HepG2 (cell line): Measurements from ENCODE around the gene DCTN4. TPM values are rescaled to one million over a fixed set of nuclear protein-coding genes. Genes with fewer than 3 reads are reported as not detected.

Experiments
- CBX2 ChIP-seq, 2 experiments: fragments of 200-600 bp in 1 of 2; sonication (generic); formaldehyde crosslinking in 1 of 2; IDR thresholded peaks; 2 replicates each; pipeline versions ENCODE4 v1.7.0 to v1.8.1; 2018 to 2022; ENCODE audit warnings: low read depth in 2 of 2, low read length in 1 of 2, mild to moderate bottlenecking in 1 of 2, missing genetic modification reagents in 1 of 2
- ELF1 ChIP-seq: sonication (generic); formaldehyde crosslinking; IDR thresholded peaks from 2 replicates; pipeline ENCODE4 v1.4.0; 2020; ENCODE audit warnings: missing genetic modification reagents
- FOXA1 ChIP-seq, 2 experiments: fragments of 450-650 bp in 1 of 2; sonication (generic) in 1 of 2; formaldehyde crosslinking in 1 of 2; IDR thresholded peaks; 2 replicates each; pipeline versions ENCODE4 v1.4.0 to v1.6.1; 2016 to 2020; ENCODE audit warnings: missing genetic modification reagents in 1 of 2
- HES4 ChIP-seq: sonication (generic); formaldehyde crosslinking; IDR thresholded peaks from 2 replicates; pipeline ENCODE4 v1.9.0; 2021; ENCODE audit warnings: mild to moderate bottlenecking, missing genetic modification reagents, borderline replicate concordance
- HOXD1 ChIP-seq: sonication (generic); formaldehyde crosslinking; IDR thresholded peaks from 2 replicates; pipeline ENCODE4 v1.5.0; 2020; ENCODE audit warnings: missing genetic modification reagents
- IRF2 ChIP-seq: IDR thresholded peaks from 2 replicates; pipeline ENCODE4 v1.6.1; 2018; ENCODE audit warnings: missing genetic modification reagents, missing compliant biosample characterization
- IRX3 ChIP-seq: sonication (generic); formaldehyde crosslinking; IDR thresholded peaks from 2 replicates; pipeline ENCODE4 v1.8.1; 2023; ENCODE audit warnings: mild to moderate bottlenecking, low read depth, missing genetic modification reagents, borderline replicate concordance
- KAT8 ChIP-seq: IDR thresholded peaks from 2 replicates; pipeline ENCODE4 v1.6.1; 2016; ENCODE audit warnings: missing genetic modification reagents, missing compliant biosample characterization
- RBM39 ChIP-seq: fragments of 200-400 bp; formaldehyde crosslinking; IDR thresholded peaks from one replicate; pipeline ENCODE4 v1.6.1; 2018; ENCODE audit warnings: antibody characterized with exemption, mild to moderate bottlenecking, low read depth, low read length; ENCODE audit not compliant: poor library complexity, severe bottlenecking
- SAFB2 ChIP-seq: sonication (generic); formaldehyde crosslinking; IDR thresholded peaks from 2 replicates; pipeline ENCODE4 v1.5.1; 2020; ENCODE audit warnings: missing genetic modification reagents, low read depth, mild to moderate bottlenecking, borderline replicate concordance
- SALL2 ChIP-seq: sonication (generic); formaldehyde crosslinking; IDR thresholded peaks from 2 replicates; pipeline ENCODE4 v1.8.1; 2023; ENCODE audit warnings: mild to moderate bottlenecking, missing genetic modification reagents, inconsistent platforms
- TCF12 ChIP-seq, 2 experiments: fragments of 450-650 bp in 1 of 2; sonication (generic) in 1 of 2; formaldehyde crosslinking in 1 of 2; IDR thresholded peaks; 2 replicates each; pipeline versions ENCODE4 v1.6.1 to v1.8.0; 2017 to 2022; ENCODE audit warnings: antibody characterized with exemption in 1 of 2, mild to moderate bottlenecking in 1 of 2, missing genetic modification reagents in 1 of 2, moderate library complexity in 1 of 2
- TGIF2 ChIP-seq: IDR thresholded peaks from 2 replicates; pipeline ENCODE4 v1.6.1; 2016; ENCODE audit warnings: control low read depth, missing compliant biosample characterization
- THAP11 ChIP-seq: IDR thresholded peaks from 2 replicates; pipeline ENCODE4 v1.6.1; 2016; ENCODE audit warnings: missing biosample characterization, missing genetic modification reagents
- TSC22D2 ChIP-seq: sonication (generic); formaldehyde crosslinking; IDR thresholded peaks from 2 replicates; pipeline ENCODE4 v1.5.1; 2020; ENCODE audit warnings: missing genetic modification reagents, mild to moderate bottlenecking, borderline replicate concordance
- ZNF572 ChIP-seq: sonication (generic); formaldehyde crosslinking; IDR thresholded peaks from 2 replicates; pipeline ENCODE4 v1.5.1; 2020; ENCODE audit warnings: mild to moderate bottlenecking, missing genetic modification reagents
- ZNF598 ChIP-seq: sonication (generic); formaldehyde crosslinking; IDR thresholded peaks from 2 replicates; pipeline ENCODE4 v1.5.1; 2020; ENCODE audit warnings: mild to moderate bottlenecking, missing genetic modification reagents, borderline replicate concordance
- ZSCAN20 ChIP-seq: sonication (generic); formaldehyde crosslinking; IDR thresholded peaks from 2 replicates; pipeline ENCODE4 v1.4.0; 2020; ENCODE audit warnings: missing genetic modification reagents, mild to moderate bottlenecking, borderline replicate concordance
- ZSCAN21 ChIP-seq: sonication (generic); formaldehyde crosslinking; IDR thresholded peaks from 2 replicates; pipeline ENCODE4 v1.8.0; 2022; ENCODE audit warnings: mild to moderate bottlenecking, missing genetic modification reagents, moderate library complexity, borderline replicate concordance
- polyA plus RNA-seq, 8 experiments: library from polyadenylated mRNA; depleted of rRNA in 3 of 8; stranded (reverse) in 7 of 8; unstranded in 1 of 8; fragments of >200 nt; fragmentation: Illumina TruSeq in 4 of 8; extraction: Trizol in 4 of 8; gene quantifications; 2 replicates each; pipeline versions ENCODE4 v1.2.1 to v1.2.3, GENCODE V29; 2011 to 2016; ENCODE audit warnings: low read depth in 4 of 8, missing spikeins in 1 of 8, mixed read lengths in 1 of 8; ENCODE audit not compliant: insufficient read depth in 1 of 8
- total RNA-seq, 5 experiments: library from RNA; depleted of rRNA; stranded (reverse); fragments of >200 nt; fragmentation: Illumina TruSeq; extraction: Trizol; gene quantifications; 2 replicates each; pipeline ENCODE4 v1.2.3, GENCODE V29; 2016; ENCODE audit warnings: low read depth in 1 of 5
- TF ChIP-seq, protein P1 (sequence below): sonication (generic); formaldehyde crosslinking; IDR thresholded peaks from 2 replicates; pipeline ENCODE4 v1.4.0; 2020; ENCODE audit warnings: missing genetic modification reagents
- TF ChIP-seq, protein P2 (sequence below): sonication (generic); formaldehyde crosslinking; IDR thresholded peaks from 2 replicates; pipeline ENCODE4 v1.4.0; 2020; ENCODE audit warnings: missing genetic modification reagents
- TF ChIP-seq, protein P3 (sequence below): sonication (generic); formaldehyde crosslinking; IDR thresholded peaks from 2 replicates; pipeline ENCODE4 v1.8.0; 2022; ENCODE audit warnings: missing genetic modification reagents, mild to moderate bottlenecking, moderate library complexity, borderline replicate concordance

DCTN4 gene
- total and polyA plus RNA-seq, 2 of the 13 experiments (the other 11 are each of a cell fraction or from before 2014, with no cell fraction given) = 24.1 to 26.9 TPM

DNA sequence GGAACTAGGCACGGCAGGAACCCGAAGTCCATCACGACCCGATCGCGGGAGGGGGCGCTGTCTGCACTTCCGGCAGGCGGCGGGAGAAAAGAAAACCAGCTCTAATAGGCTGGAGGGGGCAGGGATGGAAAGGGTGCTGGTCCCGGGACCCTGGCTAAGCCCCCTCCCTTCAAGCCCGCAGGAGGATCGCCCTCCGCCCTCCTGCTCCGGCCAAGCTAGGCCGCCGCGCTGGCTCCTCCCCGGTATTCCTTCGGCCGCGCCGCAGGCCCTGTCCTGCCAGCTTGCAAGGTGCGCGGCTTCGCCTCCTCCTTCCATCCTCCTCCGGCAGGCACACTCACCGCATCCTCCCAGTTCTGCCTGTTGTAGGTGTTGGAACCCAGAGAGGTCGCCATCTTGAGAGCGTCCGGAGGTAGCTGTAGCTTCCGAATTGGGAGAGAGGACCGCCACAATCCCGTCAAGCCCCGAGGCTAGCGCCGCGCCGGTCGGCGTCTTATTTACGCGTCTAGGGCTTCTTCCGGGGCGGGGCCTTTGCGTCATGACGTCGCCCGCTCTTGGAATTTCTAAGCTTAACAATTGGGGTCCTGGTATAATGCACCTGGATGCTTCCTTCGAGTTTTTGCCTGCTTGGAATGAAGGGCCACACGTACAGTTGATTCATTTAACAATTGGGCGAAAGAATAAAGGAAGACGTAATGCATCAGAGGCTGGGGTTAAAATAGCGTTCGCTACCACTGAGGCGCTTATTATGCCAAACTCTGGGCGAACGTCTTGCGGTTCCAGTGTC, 58.0 kb downstream of the DCTN4 start, which contains the start of gene RBM22 (continued):
- TF ChIP-seq RBM39 (peak; percentile 64), SAFB2 (CRISPR knock-in tag) (0 out of 2 replicates have a peak, but pooled peaks have one; percentile 72), KAT8 (CRISPR knock-in tag) (peak; percentile 99), ZSCAN20 (peak; percentile 30; the same call in 1 of the 2 replicates), TCF12 (IDR thresholded peaks at IDR 0.05) (no peak), TCF12 (CRISPR knock-in tag; IDR thresholded peaks at IDR 0.05) (no peak; the same call in 1 of the 2 replicates), IRX3 (CRISPR knock-in tag) (peak; percentile 95; the same call in 1 of the 2 replicates), ZSCAN21 (CRISPR knock-in tag) (peak; percentile 51; the same call in 1 of the 2 replicates), HES4 (CRISPR knock-in tag) (peak; percentile 52; the same call in 1 of the 2 replicates), FOXA1 (IDR thresholded peaks at IDR 0.05) (no peak), FOXA1 (CRISPR knock-in tag; IDR thresholded peaks at IDR 0.05) (peak; percentile 63), THAP11 (CRISPR knock-in tag) (peak; percentile 94), TGIF2 (CRISPR knock-in tag) (peak; percentile 32; the same call in 1 of the 2 replicates), SALL2 (peak; percentile 35; the same call in 1 of the 2 replicates), ZNF598 (CRISPR knock-in tag) (peak; percentile 94), ELF1 (peak; percentile 85), CBX2 (IDR thresholded peaks at IDR 0.05; ENCODE audit: low read depth, low read length) (no peak), CBX2 (CRISPR knock-in tag; IDR thresholded peaks at IDR 0.05; ENCODE audit: low read depth) (no peak; the same call in 1 of the 2 replicates), TSC22D2 (CRISPR knock-in tag) (peak; percentile 73; the same call in 1 of the 2 replicates), IRF2 (CRISPR knock-in tag) (peak; percentile 58; the same call in 1 of the 2 replicates), HOXD1 (CRISPR knock-in tag) (peak; percentile 8; the same call in 1 of the 2 replicates), ZNF572 (CRISPR knock-in tag) (peak; percentile 94; the same call in 1 of the 2 replicates)
- TF ChIP-seq, protein P1, sequence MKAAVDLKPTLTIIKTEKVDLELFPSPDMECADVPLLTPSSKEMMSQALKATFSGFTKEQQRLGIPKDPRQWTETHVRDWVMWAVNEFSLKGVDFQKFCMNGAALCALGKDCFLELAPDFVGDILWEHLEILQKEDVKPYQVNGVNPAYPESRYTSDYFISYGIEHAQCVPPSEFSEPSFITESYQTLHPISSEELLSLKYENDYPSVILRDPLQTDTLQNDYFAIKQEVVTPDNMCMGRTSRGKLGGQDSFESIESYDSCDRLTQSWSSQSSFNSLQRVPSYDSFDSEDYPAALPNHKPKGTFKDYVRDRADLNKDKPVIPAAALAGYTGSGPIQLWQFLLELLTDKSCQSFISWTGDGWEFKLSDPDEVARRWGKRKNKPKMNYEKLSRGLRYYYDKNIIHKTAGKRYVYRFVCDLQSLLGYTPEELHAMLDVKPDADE (CRISPR knock-in tag) = 0 out of 2 replicates have a peak, but pooled peaks have one; percentile 32
- TF ChIP-seq, protein P2, sequence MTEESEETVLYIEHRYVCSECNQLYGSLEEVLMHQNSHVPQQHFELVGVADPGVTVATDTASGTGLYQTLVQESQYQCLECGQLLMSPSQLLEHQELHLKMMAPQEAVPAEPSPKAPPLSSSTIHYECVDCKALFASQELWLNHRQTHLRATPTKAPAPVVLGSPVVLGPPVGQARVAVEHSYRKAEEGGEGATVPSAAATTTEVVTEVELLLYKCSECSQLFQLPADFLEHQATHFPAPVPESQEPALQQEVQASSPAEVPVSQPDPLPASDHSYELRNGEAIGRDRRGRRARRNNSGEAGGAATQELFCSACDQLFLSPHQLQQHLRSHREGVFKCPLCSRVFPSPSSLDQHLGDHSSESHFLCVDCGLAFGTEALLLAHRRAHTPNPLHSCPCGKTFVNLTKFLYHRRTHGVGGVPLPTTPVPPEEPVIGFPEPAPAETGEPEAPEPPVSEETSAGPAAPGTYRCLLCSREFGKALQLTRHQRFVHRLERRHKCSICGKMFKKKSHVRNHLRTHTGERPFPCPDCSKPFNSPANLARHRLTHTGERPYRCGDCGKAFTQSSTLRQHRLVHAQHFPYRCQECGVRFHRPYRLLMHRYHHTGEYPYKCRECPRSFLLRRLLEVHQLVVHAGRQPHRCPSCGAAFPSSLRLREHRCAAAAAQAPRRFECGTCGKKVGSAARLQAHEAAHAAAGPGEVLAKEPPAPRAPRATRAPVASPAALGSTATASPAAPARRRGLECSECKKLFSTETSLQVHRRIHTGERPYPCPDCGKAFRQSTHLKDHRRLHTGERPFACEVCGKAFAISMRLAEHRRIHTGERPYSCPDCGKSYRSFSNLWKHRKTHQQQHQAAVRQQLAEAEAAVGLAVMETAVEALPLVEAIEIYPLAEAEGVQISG (CRISPR knock-in tag) = peak; percentile 99
- TF ChIP-seq, protein P3, sequence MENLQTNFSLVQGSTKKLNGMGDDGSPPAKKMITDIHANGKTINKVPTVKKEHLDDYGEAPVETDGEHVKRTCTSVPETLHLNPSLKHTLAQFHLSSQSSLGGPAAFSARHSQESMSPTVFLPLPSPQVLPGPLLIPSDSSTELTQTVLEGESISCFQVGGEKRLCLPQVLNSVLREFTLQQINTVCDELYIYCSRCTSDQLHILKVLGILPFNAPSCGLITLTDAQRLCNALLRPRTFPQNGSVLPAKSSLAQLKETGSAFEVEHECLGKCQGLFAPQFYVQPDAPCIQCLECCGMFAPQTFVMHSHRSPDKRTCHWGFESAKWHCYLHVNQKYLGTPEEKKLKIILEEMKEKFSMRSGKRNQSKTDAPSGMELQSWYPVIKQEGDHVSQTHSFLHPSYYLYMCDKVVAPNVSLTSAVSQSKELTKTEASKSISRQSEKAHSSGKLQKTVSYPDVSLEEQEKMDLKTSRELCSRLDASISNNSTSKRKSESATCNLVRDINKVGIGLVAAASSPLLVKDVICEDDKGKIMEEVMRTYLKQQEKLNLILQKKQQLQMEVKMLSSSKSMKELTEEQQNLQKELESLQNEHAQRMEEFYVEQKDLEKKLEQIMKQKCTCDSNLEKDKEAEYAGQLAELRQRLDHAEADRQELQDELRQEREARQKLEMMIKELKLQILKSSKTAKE (CRISPR knock-in tag) = no peak
